ENCODE results near the gene ZNRF4.
"Not testable (repeated sequence)": the region's sequence is repeated elsewhere in the genome, so short reads cannot be mapped to it uniquely, and the experiment has no call there.

ZNRF4 gene

GRCh38 chr19:5455367-5456129, at the start of gene ZNRF4:
Gene ZNRF4 (plus strand): TSS chr19:5455417. CDS start chr19:5455492, 75 bp downstream.
- no peak for DNase-seq (ENCODE audit: low read depth)
- no peak for TF ChIP-seq CTCF (conservative IDR thresholded peaks at IDR 0.05; ENCODE audit: control insufficient read depth, insufficient read depth, low read depth, low read length)
- no peak within 1 kb of the TSS for H3K4me3 ChIP-seq (ENCODE audit: control insufficient read depth, low read depth, low read length)

- not testable (repeated sequence) for DNase-seq (ENCODE audit: low read depth); H3K4me3 ChIP-seq (ENCODE audit: control insufficient read depth, low read depth, low read length)
These were observed 49.0 kb upstream of the ZNRF4 start for GRCh38 chr19:5406198-5406597.

- no peak for DNase-seq (ENCODE audit: low read depth)
- TF ChIP-seq CTCF (conservative IDR thresholded peaks at IDR 0.05; ENCODE audit: control insufficient read depth, insufficient read depth, low read depth, low read length): no peak
- H3K4me3 ChIP-seq (ENCODE audit: control insufficient read depth, low read depth, low read length): no peak overlapping the region
These were observed 48.4 kb upstream of the ZNRF4 start for GRCh38 chr19:5406816-5407215.

- peak; percentile 47 for DNase-seq (ENCODE audit: low read depth)
- H3K4me3 ChIP-seq (ENCODE audit: control insufficient read depth, low read depth, low read length): no peak overlapping the region
- TF ChIP-seq CTCF (conservative IDR thresholded peaks at IDR 0.05; ENCODE audit: control insufficient read depth, insufficient read depth, low read depth, low read length): no peak
These were observed 47.9 kb upstream of the ZNRF4 start for GRCh38 chr19:5407356-5407755.

GRCh38 chr19:5417495-5418436, 37.5 kb upstream of the ZNRF4 start:
- H3K4me3 ChIP-seq (ENCODE audit: control insufficient read depth, low read depth, low read length): no peak overlapping the region

GRCh38 chr19:5418677-5419076, 36.5 kb upstream of the ZNRF4 start:
- DNase-seq (ENCODE audit: low read depth): no peak
- no peak overlapping the region for H3K4me3 ChIP-seq (ENCODE audit: control insufficient read depth, low read depth, low read length)
- TF ChIP-seq CTCF (conservative IDR thresholded peaks at IDR 0.05; ENCODE audit: control insufficient read depth, insufficient read depth, low read depth, low read length): no peak

More at GRCh38 chr19:5417495-5418436, 37.5 kb upstream of the ZNRF4 start:
- no peak for DNase-seq (ENCODE audit: low read depth)
- TF ChIP-seq CTCF (conservative IDR thresholded peaks at IDR 0.05; ENCODE audit: control insufficient read depth, insufficient read depth, low read depth, low read length): no peak

GRCh38 chr19:5420953-5421352, 34.3 kb upstream of the ZNRF4 start:
- TF ChIP-seq CTCF (conservative IDR thresholded peaks at IDR 0.05; ENCODE audit: control insufficient read depth, insufficient read depth, low read depth, low read length): no peak
- no peak for DNase-seq (ENCODE audit: low read depth)
- H3K4me3 ChIP-seq (ENCODE audit: control insufficient read depth, low read depth, low read length): no peak overlapping the region
